Fibroblast of villous mesenchyme (primary cell): ENCODE data around the gene FSCN2. TPM values are rescaled to one million over a fixed set of nuclear protein-coding genes. Genes with fewer than 3 reads are reported as not detected.

Experiments used
- DNase-seq: peaks from one replicate; pipeline ENCODE4 v3.0.0-alpha.2; 2010; ENCODE audit warnings: low read depth
- H3K4me3 ChIP-seq: 2 replicates; pipeline ENCODE4 v1.5.1; 2011; ENCODE audit warnings: low read depth, mild to moderate bottlenecking, low read length
- CTCF ChIP-seq: IDR thresholded peaks from 2 replicates; pipeline ENCODE4 v1.5.1; 2012; ENCODE audit warnings: low read depth, mild to moderate bottlenecking, low read length; ENCODE audit not compliant: insufficient read depth
- total RNA-seq: library from RNA; depleted of rRNA; stranded (reverse); fragments of >200 nt; gene quantifications from 2 replicates; pipeline ENCODE4 v1.2.3, GENCODE V29; 2012

Gene FSCN2
- total RNA-seq = 1.7 and 3.5 TPM in 2 replicates

- no peak within 1 kb of the TSS for H3K4me3 ChIP-seq
- peak; percentile 11 for TF ChIP-seq CTCF
- no peak for DNase-seq
These were observed at the start of gene FSCN2 for GRCh38 chr17:81527591-81528383. FSCN2 (plus strand) TSS chr17:81528377; CDS start chr17:81528532, 155 bp downstream.

GRCh38 chr17:81479175-81480071 is 48.8 kb upstream of the FSCN2 start:
- DNase-seq = no peak
- no peak for TF ChIP-seq CTCF
- H3K4me3 ChIP-seq = no peak overlapping the region

- no peak for TF ChIP-seq CTCF
- H3K4me3 ChIP-seq = no peak overlapping the region
- peak; percentile 67 for DNase-seq
These were observed 47.8 kb upstream of the FSCN2 start for GRCh38 chr17:81480140-81481072.

GRCh38 chr17:81481073-81481799 is 46.9 kb upstream of the FSCN2 start:
- DNase-seq = peak; percentile 67
- TF ChIP-seq CTCF = no peak
- peak overlapping the region; percentile 49 for H3K4me3 ChIP-seq

GRCh38 chr17:81481815-81482505 is 46.2 kb upstream of the FSCN2 start:
- no peak for TF ChIP-seq CTCF
- DNase-seq = no peak
- H3K4me3 ChIP-seq = peak overlapping the region; percentile 49
